Stimulated activated naive B cell treated with anti-CD40 and anti-IgM and Interleukin-4, amounts not matched to agents 10 μg/mL and 1 μg/mL and 100 μg/mL, for 72 hours (primary cell): Measurements from ENCODE around the gene BCAT1.

Experiments
- ATAC-seq, 2 donors: fragments of 150-1000 bp; cut with Tn5 transposase; replicated peaks; 2 replicates each; pipeline ENCODE4 v1.10.0; 2021; ENCODE audit warnings: moderate library complexity in 1 of 2
- DNase-seq: peaks from one replicate; pipeline ENCODE4 v3.0.0; 2021
- H3K27ac Mint-ChIP-seq: one replicate; pipeline ENCODE4 v1.8.0; 2022; ENCODE audit warnings: mild to moderate bottlenecking, mixed read lengths
- H3K27me3 Mint-ChIP-seq, 2 donors: one replicate each; pipeline ENCODE4 v1.8.0; 2022; ENCODE audit warnings: mixed read lengths in 2 of 2
- H3K36me3 Mint-ChIP-seq, 2 donors: one replicate each; pipeline ENCODE4 v1.8.0; 2022; ENCODE audit warnings: mixed read lengths in 2 of 2, mild to moderate bottlenecking in 1 of 2
- H3K4me1 Mint-ChIP-seq, 2 donors: one replicate each; pipeline ENCODE4 v1.8.0; 2022; ENCODE audit warnings: mixed read lengths in 2 of 2, mild to moderate bottlenecking in 1 of 2
- H3K4me3 Mint-ChIP-seq, 2 donors: one replicate each; pipeline ENCODE4 v1.8.0; 2022; ENCODE audit warnings: mild to moderate bottlenecking in 2 of 2, mixed read lengths in 2 of 2, moderate library complexity in 1 of 2
- H3K9me3 Mint-ChIP-seq, 2 donors: one replicate each; pipeline ENCODE4 v1.8.0; 2022; ENCODE audit warnings: mixed read lengths in 2 of 2, mild to moderate bottlenecking in 1 of 2

The BCAT1 gene

DNA sequence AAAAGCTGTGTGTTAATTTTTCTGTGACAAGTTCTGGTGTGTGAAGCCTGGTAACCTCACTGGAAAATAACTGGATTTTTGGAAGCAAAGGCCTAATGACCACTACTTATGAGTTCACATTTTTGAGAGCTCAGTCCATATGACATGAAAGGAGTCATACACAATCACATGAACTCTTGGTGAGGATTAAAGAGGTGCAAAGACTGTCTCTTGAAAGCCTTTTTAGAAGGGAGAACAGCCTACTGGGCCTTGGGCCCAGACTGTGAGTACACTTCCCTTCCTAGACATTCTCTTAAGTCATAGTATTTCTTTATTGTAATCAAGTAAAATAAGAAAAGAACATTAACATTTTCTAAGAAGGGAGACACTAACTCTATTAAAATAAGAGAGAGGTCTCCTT is 176.1 kb downstream of the BCAT1 start:
- no peak for DNase-seq
- Mint-ChIP-seq H3K4me3 (no peak overlapping the region), H3K9me3 (peaks cover 0 to 4% of the 10 kb centered on the region in 2 donors), H3K4me1 (no peaks in the 10 kb centered on the region), H3K27me3 (no peaks in the 10 kb centered on the region), H3K36me3 (peaks cover 3 to 4% of the 10 kb centered on the region in 2 donors), H3K27ac (no peak overlapping the region)
- ATAC-seq, result no peak

DNA sequence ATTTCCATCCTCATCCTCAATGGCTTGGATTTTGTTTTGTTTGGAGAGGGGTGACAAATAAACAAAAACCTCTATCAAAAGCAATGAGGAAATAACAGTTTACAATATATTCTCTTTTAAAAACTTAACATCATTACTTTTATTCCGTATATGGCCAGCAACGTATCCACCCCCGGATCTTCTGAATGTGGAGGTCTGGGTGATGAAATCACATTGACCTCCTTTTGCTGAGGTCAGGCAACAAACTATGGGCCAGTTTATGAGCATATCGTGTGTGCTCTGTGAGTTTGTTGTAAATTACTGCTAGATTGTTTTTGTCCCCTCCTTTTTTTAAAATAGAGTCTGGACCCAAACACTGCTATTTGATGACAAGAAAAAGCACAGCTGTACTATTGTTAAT is 178.1 kb downstream of the BCAT1 start:
- ATAC-seq, result no peak
- Mint-ChIP-seq H3K4me3 (no peak overlapping the region), H3K9me3 (peaks cover 0 to 7% of the 10 kb centered on the region in 2 donors), H3K27ac (no peak overlapping the region), H3K4me1 (no peaks in the 10 kb centered on the region), H3K36me3 (peaks cover 3% of the 10 kb centered on the region in 2 donors), H3K27me3 (no peaks in the 10 kb centered on the region)
- DNase-seq, result no peak

DNA sequence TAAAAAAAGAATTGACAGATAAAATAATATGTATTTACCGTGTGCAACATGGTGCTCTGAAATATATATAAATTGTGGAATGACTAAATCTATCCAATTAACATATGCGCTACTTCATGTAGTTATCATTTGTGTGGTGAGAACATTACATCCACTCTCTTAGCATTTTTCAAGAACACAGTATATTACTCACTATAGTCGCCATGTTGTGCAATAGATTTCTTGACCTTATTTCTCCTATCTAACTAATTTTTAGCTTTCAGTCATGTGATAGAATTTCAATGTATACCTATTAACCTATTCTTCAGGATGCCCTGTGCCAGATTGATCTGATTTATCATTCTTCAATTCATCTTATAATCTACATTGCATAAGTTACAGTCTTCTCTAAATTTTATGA is 178.6 kb downstream of the BCAT1 start:
- Mint-ChIP-seq H3K27ac (no peak overlapping the region), H3K27me3 (no peaks in the 10 kb centered on the region), H3K4me3 (no peak overlapping the region), H3K9me3 (peaks cover 0 to 4% of the 10 kb centered on the region in 2 donors), H3K36me3 (no peaks in the 10 kb centered on the region), H3K4me1 (no peaks in the 10 kb centered on the region)
- ATAC-seq (no peak), DNase-seq (no peak)

DNA sequence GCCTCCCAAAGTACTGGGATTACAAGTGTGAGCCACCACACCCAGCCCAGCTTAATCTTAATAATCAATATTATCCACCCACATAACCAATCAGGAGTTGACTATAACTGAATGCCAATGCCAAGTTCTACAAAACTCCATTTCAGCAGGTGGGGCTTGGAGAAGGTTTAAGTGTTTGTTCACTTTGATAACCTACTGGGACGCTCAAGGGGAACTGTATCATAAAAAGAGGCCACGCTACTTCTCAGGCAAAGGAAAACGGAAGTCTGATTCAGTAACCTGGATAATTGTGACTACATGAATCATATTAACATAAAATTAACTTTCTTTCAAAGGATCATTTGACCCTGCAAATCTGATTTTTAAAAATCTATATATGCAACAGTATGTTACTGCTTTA is 179.2 kb downstream of the BCAT1 start:
- Mint-ChIP-seq H3K27me3 (no peaks in the 10 kb centered on the region), H3K9me3 (peaks cover 1 to 3% of the 10 kb centered on the region in 2 donors), H3K27ac (no peak overlapping the region), H3K36me3 (no peaks in the 10 kb centered on the region), H3K4me1 (no peaks in the 10 kb centered on the region), H3K4me3 (no peak overlapping the region)
- DNase-seq (no peak), ATAC-seq (no peak)

DNA sequence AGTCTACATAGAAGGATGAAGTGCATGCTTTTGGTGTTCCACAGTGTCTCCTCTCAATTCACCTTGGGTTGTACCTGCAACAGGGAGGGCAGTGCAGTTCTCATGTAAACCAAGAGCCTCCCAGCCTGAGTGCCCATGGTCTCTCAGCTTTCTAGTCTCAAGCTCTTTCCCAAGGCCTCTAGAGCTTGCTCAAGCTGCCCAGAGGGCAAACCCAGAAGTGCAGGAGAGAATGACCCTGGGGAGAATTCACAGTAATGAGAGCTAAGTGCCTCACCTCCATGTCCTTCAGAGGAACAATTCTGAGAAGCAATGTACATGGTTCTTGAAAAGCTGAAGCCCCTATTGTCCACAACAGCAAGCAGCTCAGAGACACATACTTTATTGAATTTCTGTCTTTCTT is 180.5 kb downstream of the BCAT1 start:
- H3K36me3 Mint-ChIP-seq, result no peaks in the 10 kb centered on the region
- no peak overlapping the region for H3K27ac Mint-ChIP-seq
- H3K9me3 Mint-ChIP-seq, result peaks cover 3 to 4% of the 10 kb centered on the region in 2 donors
- no peaks in the 10 kb centered on the region for H3K4me1 Mint-ChIP-seq
- no peaks in the 10 kb centered on the region for H3K27me3 Mint-ChIP-seq
- H3K4me3 Mint-ChIP-seq, result no peak overlapping the region
- DNase-seq, result no peak
- no peak for ATAC-seq

DNA sequence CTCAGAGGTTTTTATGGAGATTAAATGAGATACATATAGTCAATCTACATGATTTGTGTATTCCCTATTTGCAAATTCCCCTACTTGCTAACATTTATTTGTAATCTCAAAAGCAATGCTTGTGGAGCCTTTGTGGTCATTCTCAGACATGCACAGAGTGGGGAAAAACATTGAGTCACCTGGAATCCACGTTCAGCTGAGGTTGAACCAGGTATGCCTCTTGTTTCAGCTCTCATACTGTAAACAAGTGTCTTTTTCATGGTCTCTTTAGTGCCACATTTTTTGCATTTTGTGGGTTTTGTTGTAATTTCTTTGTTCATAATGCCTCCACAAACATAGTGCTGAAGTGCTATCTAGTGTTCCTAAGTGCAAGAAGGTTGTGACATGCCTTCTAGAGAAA is 181.9 kb downstream of the BCAT1 start:
- no peak overlapping the region for H3K4me3 Mint-ChIP-seq
- DNase-seq (no peak), ATAC-seq (no peak)
- no peak overlapping the region for H3K27ac Mint-ChIP-seq
- no peaks in the 10 kb centered on the region for H3K4me1 Mint-ChIP-seq
- no peaks in the 10 kb centered on the region for H3K36me3 Mint-ChIP-seq
- H3K27me3 Mint-ChIP-seq, result no peaks in the 10 kb centered on the region
- H3K9me3 Mint-ChIP-seq, result peaks cover 3 to 4% of the 10 kb centered on the region in 2 donors

DNA sequence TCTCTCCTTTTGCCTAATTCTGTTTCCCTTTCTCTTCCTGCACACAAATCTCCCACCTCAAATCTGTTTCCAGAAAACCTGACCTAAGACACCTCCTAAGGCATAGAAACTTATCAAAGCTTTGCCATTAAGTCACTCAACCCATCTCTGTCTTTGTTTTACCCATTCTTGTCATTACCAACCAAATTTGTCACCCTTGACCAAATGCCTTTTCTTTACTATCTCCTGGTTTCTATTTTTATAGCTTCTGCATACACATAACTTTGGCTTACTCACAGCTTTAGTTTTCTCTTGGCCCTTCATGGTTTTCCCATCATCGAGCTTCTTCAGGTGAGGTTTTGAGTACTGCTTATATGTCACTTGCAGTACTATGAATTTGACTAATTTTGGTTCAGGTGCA is 184.2 kb downstream of the BCAT1 start:
- no peak for ATAC-seq
- Mint-ChIP-seq H3K9me3 (peaks cover 3 to 4% of the 10 kb centered on the region in 2 donors), H3K4me3 (no peak overlapping the region), H3K36me3 (no peaks in the 10 kb centered on the region), H3K27me3 (no peaks in the 10 kb centered on the region), H3K4me1 (no peaks in the 10 kb centered on the region), H3K27ac (no peak overlapping the region)
- no peak for DNase-seq

DNA sequence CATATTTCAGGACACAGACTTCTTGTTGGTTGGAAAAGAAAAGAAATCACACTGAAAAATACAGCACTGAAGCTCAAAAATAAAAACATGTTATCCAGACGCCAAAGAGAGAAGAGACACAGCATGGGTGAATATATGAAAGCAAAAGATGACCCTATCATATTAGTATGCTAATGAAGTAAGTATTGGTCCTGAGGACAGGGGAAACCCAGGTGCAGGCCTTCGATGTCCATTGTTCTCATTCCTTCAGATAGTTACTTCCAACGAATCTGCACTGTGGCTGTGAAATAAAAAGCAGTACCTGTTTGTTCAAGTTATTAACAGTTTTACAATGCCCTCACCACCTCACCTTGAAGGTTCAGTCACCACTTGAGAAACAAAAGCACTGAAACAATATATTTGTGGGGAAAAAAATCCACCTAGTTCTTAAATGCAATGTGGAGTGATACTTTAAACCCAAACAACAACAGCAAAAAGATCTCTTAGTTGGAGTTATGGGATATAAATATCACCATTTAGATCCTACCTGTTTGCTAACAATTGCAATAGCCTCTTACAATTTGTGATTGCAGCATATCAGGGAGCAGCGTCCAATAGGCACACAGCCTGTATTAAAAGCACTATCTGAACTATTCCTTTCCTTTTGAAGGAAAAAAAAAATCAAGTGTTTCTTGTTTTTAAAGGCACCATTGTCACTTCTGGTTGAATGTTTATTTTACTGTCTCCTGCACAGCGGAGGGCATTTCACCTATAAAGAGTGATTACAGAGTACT is 188.1 kb downstream of the BCAT1 start:
- no peaks in the 10 kb centered on the region for H3K4me1 Mint-ChIP-seq
- no peak for DNase-seq
- no peak overlapping the region for H3K27ac Mint-ChIP-seq
- H3K27me3 Mint-ChIP-seq, result peaks cover 0 to 4% of the 10 kb centered on the region in 2 donors
- ATAC-seq, result no peak
- H3K36me3 Mint-ChIP-seq, result no peaks in the 10 kb centered on the region
- H3K9me3 Mint-ChIP-seq, result peaks cover 0 to 4% of the 10 kb centered on the region in 2 donors
- no peak overlapping the region for H3K4me3 Mint-ChIP-seq

DNA sequence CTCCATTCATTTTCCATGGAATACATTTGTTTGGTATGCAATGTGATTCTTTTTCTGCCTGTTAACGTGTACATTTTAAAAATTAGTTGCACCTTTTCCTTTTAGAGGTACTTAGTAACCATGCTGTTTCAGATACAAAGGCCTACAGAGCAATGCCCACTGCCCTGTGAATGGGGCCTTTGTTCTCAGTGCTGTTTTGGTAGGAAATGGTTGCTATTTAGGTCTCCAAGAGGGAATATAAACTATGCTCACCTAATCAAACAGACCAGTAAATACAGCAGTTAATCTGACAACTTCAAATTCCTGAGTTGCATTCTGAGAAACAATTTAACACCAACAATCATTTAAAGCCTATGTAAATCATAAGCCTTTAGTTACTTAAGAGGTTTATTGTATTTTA is 188.7 kb downstream of the BCAT1 start:
- peaks cover 0 to 4% of the 10 kb centered on the region in 2 donors for H3K27me3 Mint-ChIP-seq
- DNase-seq, result no peak
- H3K9me3 Mint-ChIP-seq, result peaks cover 0 to 4% of the 10 kb centered on the region in 2 donors

More for the DNA sequence above, 188.7 kb downstream of the BCAT1 start:
- Mint-ChIP-seq H3K36me3 (no peaks in the 10 kb centered on the region), H3K4me1 (no peaks in the 10 kb centered on the region), H3K27ac (no peak overlapping the region), H3K4me3 (no peak overlapping the region)
- no peak for ATAC-seq
